Amniotic stem cell (primary cell): ENCODE results near the gene ANKRD6.
"Not testable (repeated sequence)": the region's sequence is repeated elsewhere in the genome, so short reads cannot be mapped to it uniquely, and the experiment has no call there.

Source experiments
- DNase-seq: peaks from one replicate; lab custom pipeline; 2025; lab: John Stamatoyannopoulos, UW

The ANKRD6 gene

GRCh38 chr6:89602166-89602565 is 169.2 kb downstream of the ANKRD6 start:
- no peak for DNase-seq

DNA sequence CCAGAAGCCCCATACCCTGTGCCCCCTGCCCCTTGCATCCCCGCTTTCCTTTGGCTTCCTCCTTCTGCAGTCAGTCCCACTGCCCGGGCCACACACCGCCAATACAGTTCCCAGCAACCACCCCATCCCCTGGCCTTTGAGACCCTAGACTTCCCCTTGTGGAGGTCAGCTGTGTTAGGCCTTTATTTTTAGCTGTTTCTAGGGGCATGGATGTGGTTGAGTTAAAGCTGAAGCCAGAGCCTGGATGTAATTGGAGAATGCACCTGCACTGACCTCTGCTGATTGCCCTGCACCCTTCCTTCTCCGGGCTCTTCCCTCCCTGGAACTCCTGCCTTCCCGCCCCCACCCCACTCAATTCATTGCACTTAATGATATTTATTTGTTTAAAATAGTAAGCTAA is 171.7 kb downstream of the ANKRD6 start:
- no peak for DNase-seq

DNA sequence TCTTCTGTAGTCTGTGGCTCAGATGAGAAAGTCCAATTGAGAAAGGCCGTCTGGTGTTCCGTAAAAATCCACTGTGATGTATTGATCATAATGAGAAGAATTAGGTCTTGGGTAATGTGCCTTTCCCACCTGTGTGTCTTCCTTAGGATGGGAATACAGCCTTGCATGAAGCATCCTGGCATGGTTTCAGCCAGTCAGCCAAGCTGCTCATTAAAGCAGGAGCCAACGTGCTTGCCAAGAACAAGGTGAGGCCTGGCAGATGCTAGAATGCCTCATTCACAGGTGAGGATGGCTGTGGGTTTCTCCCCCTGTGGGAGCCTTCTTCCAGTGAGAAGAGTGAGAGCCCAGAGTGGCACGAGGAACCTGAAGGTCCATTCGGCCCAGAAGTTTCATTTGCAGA is 172.9 kb downstream of the ANKRD6 start:
- DNase-seq = no peak

DNA sequence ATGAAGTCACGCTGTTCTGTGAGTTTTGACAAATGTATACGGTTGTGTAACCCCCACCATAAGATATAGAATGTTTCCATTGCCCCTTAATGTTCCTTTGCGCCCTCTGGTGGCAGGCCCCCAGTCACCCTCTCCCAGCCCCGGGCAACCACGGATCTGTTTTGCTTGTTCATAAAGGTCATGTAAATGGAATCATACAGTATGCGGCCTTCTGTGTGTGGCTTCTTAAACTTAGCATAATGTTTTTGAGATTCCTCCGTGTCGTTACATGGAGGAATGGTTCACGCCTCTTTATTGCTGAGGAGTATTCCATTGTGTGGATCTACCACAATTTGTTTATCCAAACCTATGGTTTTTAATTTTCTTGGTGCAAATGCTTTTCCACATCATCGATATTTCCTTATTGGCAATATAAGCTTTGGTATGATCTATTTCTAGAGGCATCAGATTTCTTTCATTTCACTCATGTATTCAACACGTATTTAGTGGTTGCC is 177.2 kb downstream of the ANKRD6 start:
- DNase-seq = peak; percentile 27

- no peak for DNase-seq
These were observed 178.7 kb downstream of the ANKRD6 start for GRCh38 chr6:89611666-89612065.

GRCh38 chr6:89612121-89612520 is 179.2 kb downstream of the ANKRD6 start:
- no peak for DNase-seq

GRCh38 chr6:89613790-89614189 is 180.8 kb downstream of the ANKRD6 start:
- DNase-seq = no peak

DNA sequence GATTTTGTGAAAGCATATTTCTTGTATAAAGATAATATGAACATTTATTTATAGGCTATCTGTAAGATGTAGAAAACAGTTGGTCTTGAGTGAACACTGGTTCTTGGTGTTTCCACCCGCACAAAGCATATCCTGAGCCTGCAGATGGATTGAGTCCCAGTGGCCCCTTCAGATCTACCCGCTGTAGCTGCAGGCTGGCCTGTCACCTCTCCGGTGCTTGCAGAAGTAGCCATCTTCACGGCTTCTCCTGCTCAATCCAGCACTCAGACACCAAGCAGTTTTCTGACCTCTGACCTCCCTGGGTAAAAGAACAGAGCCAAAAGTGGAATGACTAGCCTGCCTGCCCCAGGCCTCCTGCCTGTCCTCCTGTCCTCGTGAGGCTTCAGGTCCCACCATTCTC is 182.9 kb downstream of the ANKRD6 start:
- DNase-seq = no peak

- DNase-seq = no peak
These were observed 183.6 kb downstream of the ANKRD6 start for GRCh38 chr6:89616531-89616930.

- DNase-seq = no peak
These were observed 185.1 kb downstream of the ANKRD6 start for GRCh38 chr6:89618026-89618425.

DNA sequence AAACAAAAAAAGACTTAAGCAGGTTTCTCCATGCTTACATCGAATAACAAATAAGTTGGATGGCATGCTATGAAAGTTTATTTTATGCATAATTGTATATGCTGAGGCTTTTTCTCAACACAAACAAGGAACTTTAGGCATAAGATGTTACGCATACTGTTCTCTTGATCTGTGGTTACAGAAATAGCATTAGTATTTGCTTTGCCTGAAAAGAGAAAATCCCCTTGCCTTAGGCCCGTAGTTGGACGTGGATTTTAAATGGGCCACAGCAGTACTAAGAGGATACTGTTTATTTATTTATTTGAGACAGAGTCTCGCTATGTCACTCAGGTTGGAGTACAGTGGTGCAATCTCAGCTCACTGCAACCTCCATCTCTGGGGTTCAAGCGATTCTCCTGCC is 186.6 kb downstream of the ANKRD6 start:
- DNase-seq = no peak

DNA sequence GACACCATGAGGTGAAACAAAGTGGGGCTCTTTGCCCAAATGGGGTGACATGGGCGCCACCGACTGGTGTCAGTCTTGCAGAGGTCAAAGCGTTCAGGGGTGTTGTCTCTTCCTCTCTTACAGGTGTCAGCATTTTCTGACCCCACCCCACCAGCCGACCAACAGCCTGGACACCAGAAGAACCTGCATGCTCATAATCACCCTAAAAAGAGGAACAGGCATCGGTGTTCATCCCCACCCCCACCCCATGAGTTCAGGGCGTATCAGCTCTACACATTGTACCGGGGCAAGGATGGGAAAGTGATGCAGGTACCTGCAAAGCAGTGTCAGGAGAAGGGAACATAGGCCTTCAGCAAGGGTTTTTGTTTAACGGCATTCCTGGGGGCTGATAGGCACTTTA is 190.8 kb downstream of the ANKRD6 start:
- DNase-seq = no peak

DNA sequence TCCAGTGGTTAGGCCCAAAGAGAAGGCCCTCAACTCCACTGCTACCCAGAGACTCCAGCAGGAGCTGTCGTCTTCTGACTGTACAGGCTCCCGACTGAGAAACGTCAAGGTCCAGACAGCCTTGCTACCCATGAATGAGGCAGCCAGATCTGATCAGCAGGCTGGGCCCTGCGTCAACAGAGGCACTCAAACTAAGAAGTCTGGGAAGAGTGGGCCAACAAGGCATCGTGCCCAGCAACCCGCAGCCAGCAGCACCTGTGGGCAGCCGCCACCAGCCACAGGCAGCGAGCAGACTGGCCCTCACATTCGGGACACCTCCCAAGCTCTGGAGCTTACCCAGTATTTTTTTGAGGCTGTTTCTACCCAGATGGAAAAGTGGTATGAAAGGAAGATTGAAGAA is 197.5 kb downstream of the ANKRD6 start:
- no peak for DNase-seq

DNA sequence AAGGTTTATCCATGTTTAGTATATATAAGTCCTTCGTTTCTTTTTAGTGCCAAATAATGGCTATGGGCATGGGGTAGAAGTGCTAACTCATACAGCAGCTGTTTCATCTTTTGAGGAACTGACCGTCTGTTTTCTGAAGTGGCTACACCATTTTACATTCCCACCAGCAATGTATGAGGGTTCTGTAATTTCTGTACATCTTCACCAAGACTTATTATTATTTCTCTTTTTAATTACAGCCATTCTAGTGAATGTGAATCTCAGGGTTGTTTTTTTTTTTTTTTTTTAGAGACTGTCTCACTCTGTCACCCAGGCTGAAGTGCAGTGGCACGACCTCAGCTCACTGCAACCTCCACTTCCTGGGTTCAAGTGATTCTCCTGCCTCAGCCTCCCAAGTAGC is 203.5 kb downstream of the ANKRD6 start:
- not testable (repeated sequence) for DNase-seq

- no peak for DNase-seq
These were observed 205.0 kb downstream of the ANKRD6 start for GRCh38 chr6:89637960-89638319.

DNA sequence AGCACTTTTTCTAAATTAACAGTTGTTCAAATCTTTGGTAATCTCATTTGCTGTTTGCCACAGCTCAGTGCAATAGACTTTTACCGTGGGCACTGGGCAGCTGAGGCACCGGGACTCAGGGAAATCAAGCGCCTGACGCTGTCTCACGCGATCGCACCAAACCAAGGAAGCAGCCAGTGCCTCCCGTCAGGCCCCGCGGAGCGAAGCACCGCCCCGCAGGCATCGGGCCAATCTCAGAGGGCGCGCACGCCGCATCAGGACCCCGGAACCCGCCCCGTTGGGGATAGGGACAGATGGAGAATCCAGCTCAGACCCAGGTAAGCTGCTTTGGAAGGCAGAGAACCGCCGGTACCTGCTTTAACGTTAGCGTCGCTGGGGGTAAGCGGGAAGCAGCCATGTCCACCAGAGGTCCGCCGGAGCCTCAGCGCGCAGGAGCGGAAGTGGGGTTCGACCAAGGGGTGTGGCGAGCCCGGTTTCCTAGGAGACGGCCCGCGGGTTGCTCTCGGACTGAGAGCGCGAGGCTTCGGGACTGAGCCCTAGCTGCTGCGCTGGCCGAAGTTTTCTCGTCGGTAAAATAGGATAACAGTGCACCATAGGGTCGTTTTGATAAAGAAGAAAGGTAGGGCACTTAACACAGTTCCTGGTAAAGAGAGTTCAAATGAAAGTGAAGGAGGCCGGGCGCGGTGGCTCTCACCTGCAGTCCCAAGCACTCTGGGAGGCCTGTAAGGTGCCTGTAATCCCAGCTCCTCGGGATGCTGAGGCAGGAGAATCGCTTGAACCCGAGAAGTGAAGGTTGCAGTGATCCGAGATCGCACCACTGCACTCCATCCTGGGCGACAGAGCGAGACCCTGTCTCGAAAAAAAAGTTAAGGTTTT is 205.6 kb downstream of the ANKRD6 start, which contains the start of gene LYRM2:
Gene LYRM2, minus strand, starts transcription at position 428 of the 876 bp plus-strand sequence. Its CDS starts 31 bp downstream, at position 397.
- peak; percentile 88 for DNase-seq

GRCh38 chr6:89640804-89641203 is 207.9 kb downstream of the ANKRD6 start:
- no peak for DNase-seq

DNA sequence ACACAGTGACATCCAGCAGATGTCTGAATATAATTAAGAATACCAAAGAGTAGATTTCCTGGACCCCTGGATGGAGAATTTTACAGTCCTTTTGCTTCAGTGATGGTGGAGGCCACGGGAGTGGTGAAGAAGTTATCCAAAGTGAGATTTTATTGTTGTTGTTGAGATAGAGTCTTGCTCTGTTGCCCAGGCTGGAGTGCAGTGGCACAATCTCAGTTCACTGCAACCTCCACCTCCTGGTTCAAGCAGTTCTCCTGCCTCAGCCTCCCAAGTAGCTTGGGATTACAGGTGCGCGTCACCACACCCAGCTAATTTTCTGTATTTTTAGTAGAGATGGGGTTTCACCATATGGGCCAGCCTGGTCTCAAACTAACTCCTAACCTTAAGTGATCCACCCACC is 208.6 kb downstream of the ANKRD6 start:
- DNase-seq = not testable (repeated sequence)

DNA sequence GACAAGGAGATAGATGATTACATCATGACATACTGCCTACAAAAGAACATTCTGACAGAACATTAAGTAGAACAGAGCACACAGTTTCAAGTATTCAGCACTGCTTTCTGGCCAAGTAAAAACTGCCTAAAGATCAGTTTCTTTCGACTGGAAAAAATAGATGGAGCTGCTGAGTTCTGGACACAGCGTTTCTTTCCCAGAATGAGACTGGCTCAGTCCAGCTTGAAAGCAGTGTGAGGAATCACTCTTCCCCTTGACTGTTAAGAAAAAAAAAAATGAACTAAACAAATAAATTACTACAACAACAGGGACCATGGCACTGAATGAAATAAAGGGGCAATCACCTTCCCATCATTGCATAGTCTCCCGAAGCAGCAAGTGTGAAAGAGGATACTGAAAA is 210.0 kb downstream of the ANKRD6 start:
- no peak for DNase-seq

GRCh38 chr6:89643406-89643805 is 210.5 kb downstream of the ANKRD6 start:
- DNase-seq = no peak

DNA sequence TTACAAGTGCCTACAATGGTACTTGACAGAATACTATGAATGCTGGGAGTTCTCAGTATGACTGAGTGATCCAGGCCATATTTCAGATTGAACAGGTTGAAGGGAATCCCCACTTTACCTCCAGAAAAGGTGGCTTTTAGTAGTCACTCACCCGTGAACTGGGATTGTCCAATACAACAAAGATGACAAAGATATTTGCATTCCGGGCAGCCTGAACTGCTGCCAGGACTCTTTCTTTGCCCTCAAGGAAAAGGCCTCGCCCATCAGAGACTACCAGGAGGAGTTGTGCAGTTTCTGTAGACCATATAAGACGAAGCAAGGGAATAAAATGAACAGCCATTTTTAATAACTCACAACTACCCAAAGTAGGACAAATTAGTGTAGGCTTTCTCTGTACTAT is 211.9 kb downstream of the ANKRD6 start:
- no peak for DNase-seq

GRCh38 chr6:89649682-89650081 is 216.7 kb downstream of the ANKRD6 start:
- no peak for DNase-seq

DNA sequence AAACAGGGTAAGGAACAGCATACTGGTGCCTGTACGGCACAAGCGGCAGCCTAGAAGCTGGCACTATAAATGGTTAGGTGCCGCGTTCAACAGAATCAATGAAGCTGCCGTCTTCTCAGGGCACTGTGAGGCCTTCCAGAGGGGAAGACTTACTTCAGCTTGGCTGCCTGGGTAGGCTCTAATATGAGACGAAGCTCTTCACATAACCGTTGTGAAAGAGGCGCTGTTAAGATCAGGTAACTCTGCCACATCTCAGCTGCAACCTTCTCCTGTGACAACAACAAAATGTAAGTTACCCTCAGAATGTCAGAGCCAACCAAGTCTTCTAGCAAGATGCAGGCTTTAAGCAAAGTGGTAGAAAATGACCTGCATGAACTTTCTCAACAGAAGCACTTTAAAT is 217.6 kb downstream of the ANKRD6 start:
- no peak for DNase-seq

DNA sequence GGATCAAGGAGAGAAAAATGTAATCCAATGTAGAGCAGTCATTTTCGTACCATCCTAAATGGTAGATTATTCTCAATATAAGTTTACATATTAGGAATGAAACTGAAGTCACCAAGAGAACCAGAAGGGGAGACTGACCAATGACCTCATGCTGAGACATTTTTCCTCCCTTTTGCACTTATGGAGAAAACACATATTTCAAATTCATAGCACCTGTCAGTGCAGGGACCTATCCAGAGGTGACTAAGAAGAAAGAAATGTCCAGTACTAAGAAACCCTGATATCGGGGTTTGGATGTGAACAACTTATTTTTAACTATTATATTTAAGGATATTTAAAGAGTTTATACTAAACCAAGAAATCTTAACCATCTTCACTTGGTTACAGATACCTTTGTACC is 222.2 kb downstream of the ANKRD6 start:
- no peak for DNase-seq
